NCI-H82 treated with DMSO at 0.1 percent for 48 hours (cell line): Measurements from ENCODE around the gene FAM107B.
"Not testable (repeated sequence)": the region's sequence is repeated elsewhere in the genome, so short reads cannot be mapped to it uniquely, and the experiment has no call there.

Experiments
- DNase-seq: peaks from one replicate; lab custom pipeline; 2025; ENCODE audit not compliant: unreplicated experiment; lab: John Stamatoyannopoulos, UW

The FAM107B gene

DNA sequence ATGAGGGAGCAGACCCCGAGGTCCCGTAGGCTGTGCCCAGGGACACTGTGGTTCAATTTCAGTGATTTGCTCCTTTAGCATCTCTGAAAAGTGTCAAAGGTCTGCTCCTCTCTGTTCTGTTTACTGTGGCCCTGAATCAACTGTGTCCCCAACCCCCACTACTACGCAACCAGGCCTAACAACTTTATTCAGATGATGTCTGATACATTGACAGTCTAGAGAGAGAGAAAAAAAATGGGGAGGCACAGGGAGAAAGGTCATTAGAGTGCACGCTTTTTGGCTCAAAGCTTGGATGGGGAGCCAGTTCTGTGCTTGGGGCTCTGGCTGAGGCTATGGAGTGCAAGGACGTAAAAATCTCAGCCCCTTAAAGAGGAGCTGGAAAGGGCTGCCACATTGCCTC, 77.9 kb downstream of the FAM107B start:
- DNase-seq: no peak

- DNase-seq: no peak
Observed at GRCh38 chr10:14695847-14696480, 78.7 kb downstream of the FAM107B start.

- no peak for DNase-seq
Observed at GRCh38 chr10:14693891-14694290, 80.8 kb downstream of the FAM107B start.

DNA sequence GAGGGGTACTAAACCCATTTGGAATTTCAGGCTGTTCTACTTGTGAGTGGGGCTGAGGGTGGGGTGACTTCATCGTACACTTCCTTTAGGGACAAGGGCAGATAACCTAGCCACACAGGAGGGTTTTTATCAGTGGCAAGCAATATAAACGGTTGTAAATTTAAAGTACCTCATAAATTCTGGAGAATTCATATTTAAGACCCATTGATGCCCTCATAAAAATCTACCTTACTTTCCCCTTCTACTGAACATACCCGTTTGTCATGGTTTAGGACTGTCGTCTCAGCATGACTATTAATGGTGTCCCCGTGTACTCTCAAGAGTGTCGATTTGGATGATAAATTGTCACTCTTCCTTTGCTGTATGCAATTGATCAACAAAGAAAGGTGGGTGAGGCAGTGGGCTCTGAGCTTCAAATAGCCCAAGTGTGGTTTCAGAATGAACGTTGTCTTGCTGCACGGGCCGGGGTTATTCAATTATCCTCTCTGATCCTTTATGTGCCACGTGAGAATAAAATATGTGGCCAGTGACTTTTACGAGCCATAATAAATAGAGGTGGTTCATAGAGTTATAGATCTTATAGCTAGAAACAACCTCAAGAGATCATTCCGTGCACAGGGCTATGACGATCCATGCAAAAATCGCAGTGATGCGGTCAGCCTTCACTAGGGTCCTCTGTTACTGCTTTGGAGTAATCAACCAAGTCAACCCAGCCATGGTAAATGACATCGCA, 82.2 kb downstream of the FAM107B start:
- DNase-seq: no peak

DNA sequence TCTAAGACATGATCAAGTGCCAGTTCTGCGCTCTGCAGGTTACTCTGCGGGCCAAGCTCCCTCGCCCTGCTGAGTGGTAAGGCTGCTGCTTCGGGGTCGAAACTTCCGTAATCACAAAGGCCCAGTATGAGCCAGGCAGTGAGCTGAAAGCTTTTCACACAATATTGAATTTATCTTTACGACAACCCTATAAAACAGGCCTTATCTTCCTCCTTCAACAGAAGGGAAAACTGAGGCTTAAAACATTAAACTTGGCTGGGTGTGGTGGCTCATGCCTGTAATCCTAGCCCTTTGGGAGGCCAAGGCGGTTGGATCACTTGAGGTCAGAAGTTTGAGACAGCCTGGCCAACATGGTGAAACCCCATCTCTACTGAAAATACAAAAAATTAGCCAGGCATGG, 83.3 kb downstream of the FAM107B start:
- DNase-seq: no peak

DNA sequence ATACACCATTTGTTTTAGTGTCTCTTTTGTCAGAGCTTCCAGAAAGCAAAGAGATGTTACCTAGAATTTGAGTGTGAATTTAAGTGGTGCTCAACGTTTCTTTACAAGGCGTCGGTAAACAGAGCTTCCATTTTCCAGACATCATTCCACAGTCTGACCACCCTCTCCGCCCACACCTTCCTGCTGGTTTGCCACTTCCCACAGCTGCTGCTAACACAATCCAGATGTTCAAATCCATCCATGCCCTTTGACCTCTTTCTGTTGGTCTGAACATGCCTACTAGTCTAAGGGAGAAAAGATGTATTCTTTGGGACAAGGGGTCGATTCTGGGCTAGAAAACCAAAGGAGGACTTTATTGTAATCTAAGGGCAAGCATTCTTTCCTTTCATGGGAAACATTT, 86.1 kb downstream of the FAM107B start:
- no peak for DNase-seq

DNA sequence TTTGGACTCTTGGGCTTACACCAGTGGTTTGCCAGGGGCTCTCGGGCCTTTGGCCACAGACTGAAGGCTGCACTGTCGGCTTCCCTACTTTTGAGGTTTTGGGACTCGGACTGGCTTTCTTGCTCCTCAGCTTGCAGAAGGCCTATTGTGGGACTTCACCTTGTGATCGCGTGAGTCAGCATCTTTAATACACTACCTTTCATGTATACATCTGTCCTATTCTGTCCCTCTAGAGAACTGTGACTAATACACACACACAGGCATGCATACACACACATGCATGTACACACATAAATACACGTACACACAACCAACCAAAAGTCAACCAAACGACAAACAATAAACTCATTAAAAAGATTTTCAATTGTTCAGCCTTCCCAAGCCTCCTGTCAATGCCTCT, 86.5 kb downstream of the FAM107B start:
- not testable (repeated sequence) for DNase-seq

DNA sequence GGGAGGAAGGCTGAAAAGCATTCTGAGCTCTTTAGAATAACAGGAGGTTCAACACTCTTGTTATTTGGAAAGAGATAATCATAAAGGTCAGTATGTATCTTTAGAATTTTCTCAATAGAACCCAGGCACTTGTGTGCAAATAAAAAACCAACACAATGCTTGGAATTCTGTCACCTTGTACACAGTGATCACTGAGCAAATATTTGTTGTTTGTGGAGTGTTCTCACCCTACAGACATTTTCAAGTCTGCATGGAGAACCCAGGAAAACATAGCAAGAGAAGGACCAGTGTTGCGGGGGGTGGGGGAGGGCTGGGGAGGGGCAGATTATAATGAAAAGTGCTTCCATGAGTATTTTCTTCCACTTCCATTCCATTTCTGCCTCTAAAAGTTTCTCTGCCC, 87.4 kb downstream of the FAM107B start:
- DNase-seq: no peak

GRCh38 chr10:14686356-14686755, 88.3 kb downstream of the FAM107B start:
- no peak for DNase-seq

DNA sequence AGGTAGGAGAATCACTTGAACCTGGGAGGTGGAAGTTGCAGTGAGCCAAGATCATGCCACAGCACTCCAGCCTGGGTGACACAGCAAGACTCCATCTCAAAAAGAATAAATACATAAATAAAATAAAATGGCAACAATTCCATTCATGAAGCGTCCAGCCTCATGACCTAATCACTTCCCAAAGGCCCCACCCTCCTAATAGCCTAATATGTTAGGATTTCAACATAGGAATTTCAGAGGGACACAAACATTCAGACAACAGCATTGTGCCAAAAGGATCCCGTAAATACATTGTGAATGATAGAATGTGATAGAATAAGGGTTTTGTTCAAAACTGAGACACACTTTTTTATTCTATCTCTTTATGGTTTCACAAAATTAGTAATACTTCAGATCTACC, 90.3 kb downstream of the FAM107B start:
- no peak for DNase-seq

- no peak for DNase-seq
Observed at GRCh38 chr10:14683256-14683655, 91.4 kb downstream of the FAM107B start.

- DNase-seq: no peak
Observed at GRCh38 chr10:14681802-14682201, 92.9 kb downstream of the FAM107B start.

DNA sequence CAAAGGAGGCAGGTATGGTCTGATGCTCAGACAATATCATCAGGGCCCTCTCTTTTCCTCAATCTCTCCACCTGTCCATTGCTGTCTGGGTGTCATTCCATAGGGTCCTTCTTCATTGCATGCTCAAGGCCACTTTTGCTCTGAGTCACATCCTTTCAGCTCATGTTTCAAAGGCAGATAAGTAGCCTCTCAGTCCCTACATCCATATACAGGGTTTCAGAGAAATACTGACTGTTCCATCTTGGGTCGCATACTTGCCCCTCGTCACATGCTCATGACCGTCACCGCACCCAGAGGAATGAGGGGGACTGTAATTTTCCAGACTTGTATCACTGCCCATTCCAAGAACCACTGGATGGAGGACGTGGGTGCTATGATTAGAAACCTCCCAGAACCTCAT, 93.4 kb downstream of the FAM107B start:
- no peak for DNase-seq

DNA sequence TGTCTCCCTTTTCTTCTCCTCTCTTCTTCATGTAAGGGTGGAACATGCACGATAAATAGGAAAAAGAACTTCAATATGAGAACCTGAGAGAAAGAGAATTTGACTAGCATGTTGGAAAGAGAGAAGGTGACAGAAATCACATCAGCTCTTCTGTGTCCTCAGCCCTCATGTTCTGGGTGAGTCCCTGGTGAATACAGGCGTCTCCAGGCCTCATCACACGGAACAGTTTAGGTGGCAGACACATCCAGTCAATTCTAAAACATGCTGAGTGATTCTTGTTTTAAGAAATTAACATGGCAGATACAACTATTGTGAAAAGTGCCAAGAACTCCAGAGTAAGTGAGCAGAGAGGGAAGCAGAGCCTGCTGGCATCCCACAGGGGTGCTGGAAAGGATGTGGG, 96.1 kb downstream of the FAM107B start:
- DNase-seq: no peak

DNA sequence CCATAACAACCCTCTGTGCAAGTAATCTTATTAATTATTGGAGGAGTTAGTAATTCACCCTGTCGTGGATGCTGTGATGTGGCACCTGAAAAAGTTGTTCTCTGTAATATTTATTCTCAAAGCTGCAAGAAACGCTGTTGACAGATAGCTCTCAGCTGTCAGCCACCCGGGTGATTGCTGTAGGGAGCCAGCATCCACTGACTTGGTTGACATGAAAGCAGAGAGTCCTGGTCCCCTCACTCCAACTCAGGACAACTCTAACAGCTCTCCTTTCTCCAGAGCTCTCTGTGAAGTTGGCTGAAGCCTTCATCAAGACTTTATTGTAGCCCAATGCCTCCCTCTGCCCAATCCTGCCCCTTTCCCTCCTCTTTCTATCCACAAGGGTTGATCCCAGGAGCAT, 98.0 kb downstream of the FAM107B start:
- DNase-seq: no peak

DNA sequence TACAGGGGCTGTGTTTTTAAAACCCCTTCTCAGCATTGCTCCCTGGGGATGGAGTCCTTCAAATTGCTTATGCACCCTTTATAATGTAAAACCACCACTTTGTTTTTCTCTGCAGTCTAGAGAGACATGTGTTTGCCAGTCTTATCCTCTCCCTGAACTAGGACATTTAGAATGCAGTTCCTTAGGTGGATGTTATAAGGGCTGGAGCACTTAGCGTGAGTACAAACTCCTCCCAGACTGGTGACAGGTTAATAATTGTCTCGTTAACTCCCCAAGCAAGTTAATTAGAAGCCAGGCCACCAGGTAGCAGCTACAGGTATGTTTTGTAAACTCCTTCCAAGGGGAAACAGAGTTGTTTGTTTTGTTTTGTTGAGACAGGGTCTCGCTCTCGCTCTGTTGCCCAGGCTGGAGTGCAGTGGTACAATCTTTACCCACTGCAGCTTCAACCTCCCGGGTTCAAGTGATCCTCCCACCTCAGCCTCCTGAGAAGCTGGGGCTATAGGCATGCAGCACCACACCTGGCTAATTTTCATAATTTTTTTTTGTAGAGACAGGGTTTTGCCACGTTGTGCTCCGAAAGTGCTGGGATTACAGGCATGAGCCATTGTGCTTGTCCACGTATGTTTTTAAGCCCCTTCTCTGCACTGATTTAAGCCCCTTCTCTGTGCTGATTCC, 100.2 kb downstream of the FAM107B start:
- DNase-seq: no peak

- DNase-seq: no peak
Observed at GRCh38 chr10:14673189-14673861, 101.4 kb downstream of the FAM107B start.

DNA sequence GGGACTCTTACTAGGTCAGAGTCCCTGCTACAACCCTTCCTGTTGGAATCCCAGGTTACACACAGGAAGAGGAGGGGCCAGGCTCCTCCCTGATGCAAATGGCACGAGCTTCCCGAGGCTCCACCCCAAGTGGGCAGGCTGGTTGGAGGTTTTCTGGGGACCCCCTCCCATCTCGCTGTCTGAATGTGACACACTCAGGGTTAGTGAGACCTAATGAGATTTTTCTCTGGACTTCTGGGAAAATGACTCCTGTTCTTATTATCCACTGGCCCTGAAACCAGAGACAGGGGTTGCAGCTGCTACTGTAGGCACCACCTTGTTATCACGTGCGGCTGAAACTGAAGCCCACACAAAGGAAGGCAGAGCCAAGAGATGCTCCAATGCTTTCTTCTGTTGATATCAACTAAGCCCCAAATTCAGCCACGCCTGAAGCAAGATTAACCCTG, 103.3 kb downstream of the FAM107B start:
- no peak for DNase-seq

GRCh38 chr10:14670551-14671240, 104.0 kb downstream of the FAM107B start:
- DNase-seq: no peak

GRCh38 chr10:14669576-14669975, 105.1 kb downstream of the FAM107B start:
- no peak for DNase-seq

GRCh38 chr10:14667781-14668180, 106.9 kb downstream of the FAM107B start:
- DNase-seq: no peak
